ENCODE data around the gene SNX27. TPM values are rescaled to one million over a fixed set of nuclear protein-coding genes. Genes with fewer than 3 reads are reported as not detected.

SNX27 gene
- total RNA-seq, 1 experiment from 2014 or later: 42.2 TPM

- ChIA-PET RAD21 (ENCODE audit: low non-redundant PET in 1 of 2, low total read pairs in 2 of 2, uncharacterized antibody in 2 of 2, unreplicated experiment in 2 of 2) (no interaction called here), POLR2A (no interaction called here), CTCF (no interaction called here)
- Histone ChIP-seq H2AFZ (ENCODE audit: low read depth, low read length, poor library complexity, severe bottlenecking) (no peak overlapping the region), H3K4me2 (ENCODE audit: low read length) (no peak overlapping the region), H3K9me2 (ENCODE audit: insufficient read depth) (no peaks in the 10 kb centered on the region), H3K27ac (ENCODE audit: low read depth, low read length) (no peak overlapping the region), H4K20me1 (ENCODE audit: insufficient read depth) (no peaks in the 10 kb centered on the region), H3K4me1 (ENCODE audit: control insufficient read depth in 1 of 2, insufficient read depth in 2 of 2, low read length in 2 of 2) (no peaks in the 10 kb centered on the region; a peak in 1 of 4 replicates), H3K27me3 (ENCODE audit: insufficient read depth, low read length) (no peaks in the 10 kb centered on the region), H3K4me3 (replicated peaks in 1 of 2; ENCODE audit: low read depth in 1 of 2, low read length in 2 of 2) (no peak overlapping the region), H3K36me3 (ENCODE audit: control insufficient read depth in 1 of 2, insufficient read depth in 2 of 2, low read length in 2 of 2) (peaks cover 3 to 4% of the 10 kb centered on the region in 2 experiments; a peak in 2 of 4 replicates), H3K9ac (ENCODE audit: low read length) (no peak overlapping the region), H3K9me3 (ENCODE audit: control insufficient read depth in 1 of 2, insufficient read depth in 1 of 2, low read depth in 1 of 2, low read length in 2 of 2) (no peaks in the 10 kb centered on the region), H3K79me2 (ENCODE audit: insufficient read depth, low read length) (no peaks in the 10 kb centered on the region)
- TF ChIP-seq RAD21 (IDR thresholded peaks at IDR 0.05; ENCODE audit: low read depth): no peak
- TF ChIP-seq CBX3 (IDR thresholded peaks at IDR 0.05; ENCODE audit: low read depth): no peak
- TF ChIP-seq, protein P1, sequence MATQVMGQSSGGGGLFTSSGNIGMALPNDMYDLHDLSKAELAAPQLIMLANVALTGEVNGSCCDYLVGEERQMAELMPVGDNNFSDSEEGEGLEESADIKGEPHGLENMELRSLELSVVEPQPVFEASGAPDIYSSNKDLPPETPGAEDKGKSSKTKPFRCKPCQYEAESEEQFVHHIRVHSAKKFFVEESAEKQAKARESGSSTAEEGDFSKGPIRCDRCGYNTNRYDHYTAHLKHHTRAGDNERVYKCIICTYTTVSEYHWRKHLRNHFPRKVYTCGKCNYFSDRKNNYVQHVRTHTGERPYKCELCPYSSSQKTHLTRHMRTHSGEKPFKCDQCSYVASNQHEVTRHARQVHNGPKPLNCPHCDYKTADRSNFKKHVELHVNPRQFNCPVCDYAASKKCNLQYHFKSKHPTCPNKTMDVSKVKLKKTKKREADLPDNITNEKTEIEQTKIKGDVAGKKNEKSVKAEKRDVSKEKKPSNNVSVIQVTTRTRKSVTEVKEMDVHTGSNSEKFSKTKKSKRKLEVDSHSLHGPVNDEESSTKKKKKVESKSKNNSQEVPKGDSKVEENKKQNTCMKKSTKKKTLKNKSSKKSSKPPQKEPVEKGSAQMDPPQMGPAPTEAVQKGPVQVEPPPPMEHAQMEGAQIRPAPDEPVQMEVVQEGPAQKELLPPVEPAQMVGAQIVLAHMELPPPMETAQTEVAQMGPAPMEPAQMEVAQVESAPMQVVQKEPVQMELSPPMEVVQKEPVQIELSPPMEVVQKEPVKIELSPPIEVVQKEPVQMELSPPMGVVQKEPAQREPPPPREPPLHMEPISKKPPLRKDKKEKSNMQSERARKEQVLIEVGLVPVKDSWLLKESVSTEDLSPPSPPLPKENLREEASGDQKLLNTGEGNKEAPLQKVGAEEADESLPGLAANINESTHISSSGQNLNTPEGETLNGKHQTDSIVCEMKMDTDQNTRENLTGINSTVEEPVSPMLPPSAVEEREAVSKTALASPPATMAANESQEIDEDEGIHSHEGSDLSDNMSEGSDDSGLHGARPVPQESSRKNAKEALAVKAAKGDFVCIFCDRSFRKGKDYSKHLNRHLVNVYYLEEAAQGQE (IDR thresholded peaks at IDR 0.05; ENCODE audit: low read depth): no peak
- TF ChIP-seq, protein P2, sequence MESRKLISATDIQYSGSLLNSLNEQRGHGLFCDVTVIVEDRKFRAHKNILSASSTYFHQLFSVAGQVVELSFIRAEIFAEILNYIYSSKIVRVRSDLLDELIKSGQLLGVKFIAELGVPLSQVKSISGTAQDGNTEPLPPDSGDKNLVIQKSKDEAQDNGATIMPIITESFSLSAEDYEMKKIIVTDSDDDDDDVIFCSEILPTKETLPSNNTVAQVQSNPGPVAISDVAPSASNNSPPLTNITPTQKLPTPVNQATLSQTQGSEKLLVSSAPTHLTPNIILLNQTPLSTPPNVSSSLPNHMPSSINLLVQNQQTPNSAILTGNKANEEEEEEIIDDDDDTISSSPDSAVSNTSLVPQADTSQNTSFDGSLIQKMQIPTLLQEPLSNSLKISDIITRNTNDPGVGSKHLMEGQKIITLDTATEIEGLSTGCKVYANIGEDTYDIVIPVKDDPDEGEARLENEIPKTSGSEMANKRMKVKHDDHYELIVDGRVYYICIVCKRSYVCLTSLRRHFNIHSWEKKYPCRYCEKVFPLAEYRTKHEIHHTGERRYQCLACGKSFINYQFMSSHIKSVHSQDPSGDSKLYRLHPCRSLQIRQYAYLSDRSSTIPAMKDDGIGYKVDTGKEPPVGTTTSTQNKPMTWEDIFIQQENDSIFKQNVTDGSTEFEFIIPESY (IDR thresholded peaks at IDR 0.05; ENCODE audit: extremely low read depth, insufficient replicate concordance, low read length): no peak
- TF ChIP-seq ZNF274 (IDR thresholded peaks at IDR 0.05; ENCODE audit: low read depth, low read length): no peak
- no peak for TF ChIP-seq POLR2AphosphoS5 (IDR thresholded peaks at IDR 0.05; ENCODE audit: low read depth, low read length)
- TF ChIP-seq POLR2A (IDR thresholded peaks at IDR 0.05; ENCODE audit: borderline replicate concordance, extremely low read depth, insufficient read depth, insufficient read length): no peak
- TF ChIP-seq CEBPB (IDR thresholded peaks at IDR 0.05; ENCODE audit: low read depth): no peak
- TF ChIP-seq, protein P3, sequence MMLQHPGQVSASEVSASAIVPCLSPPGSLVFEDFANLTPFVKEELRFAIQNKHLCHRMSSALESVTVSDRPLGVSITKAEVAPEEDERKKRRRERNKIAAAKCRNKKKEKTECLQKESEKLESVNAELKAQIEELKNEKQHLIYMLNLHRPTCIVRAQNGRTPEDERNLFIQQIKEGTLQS (IDR thresholded peaks at IDR 0.05): no peak
- TF ChIP-seq ELF1 (IDR thresholded peaks at IDR 0.05; ENCODE audit: borderline replicate concordance, low read depth): no peak
- TF ChIP-seq EZH2 (IDR thresholded peaks at IDR 0.05): no peak
- TF ChIP-seq MAX (IDR thresholded peaks at IDR 0.05): no peak
- TF ChIP-seq ZFX (IDR thresholded peaks at IDR 0.05): no peak
- no peak for TF ChIP-seq SIN3A (IDR thresholded peaks at IDR 0.05; ENCODE audit: low read depth)
- no peak for TF ChIP-seq YY1 (IDR thresholded peaks at IDR 0.05; ENCODE audit: extremely low read depth, insufficient replicate concordance, low read depth, low read length)
- TF ChIP-seq, protein P4, sequence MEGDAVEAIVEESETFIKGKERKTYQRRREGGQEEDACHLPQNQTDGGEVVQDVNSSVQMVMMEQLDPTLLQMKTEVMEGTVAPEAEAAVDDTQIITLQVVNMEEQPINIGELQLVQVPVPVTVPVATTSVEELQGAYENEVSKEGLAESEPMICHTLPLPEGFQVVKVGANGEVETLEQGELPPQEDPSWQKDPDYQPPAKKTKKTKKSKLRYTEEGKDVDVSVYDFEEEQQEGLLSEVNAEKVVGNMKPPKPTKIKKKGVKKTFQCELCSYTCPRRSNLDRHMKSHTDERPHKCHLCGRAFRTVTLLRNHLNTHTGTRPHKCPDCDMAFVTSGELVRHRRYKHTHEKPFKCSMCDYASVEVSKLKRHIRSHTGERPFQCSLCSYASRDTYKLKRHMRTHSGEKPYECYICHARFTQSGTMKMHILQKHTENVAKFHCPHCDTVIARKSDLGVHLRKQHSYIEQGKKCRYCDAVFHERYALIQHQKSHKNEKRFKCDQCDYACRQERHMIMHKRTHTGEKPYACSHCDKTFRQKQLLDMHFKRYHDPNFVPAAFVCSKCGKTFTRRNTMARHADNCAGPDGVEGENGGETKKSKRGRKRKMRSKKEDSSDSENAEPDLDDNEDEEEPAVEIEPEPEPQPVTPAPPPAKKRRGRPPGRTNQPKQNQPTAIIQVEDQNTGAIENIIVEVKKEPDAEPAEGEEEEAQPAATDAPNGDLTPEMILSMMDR (IDR thresholded peaks at IDR 0.05 in 2 of 3, conservative IDR thresholded peaks at IDR 0.05 in 1 of 3; ENCODE audit: borderline replicate concordance in 1 of 3, insufficient read depth in 1 of 3, low read depth in 2 of 3, low read length in 2 of 3): no peak
- TF ChIP-seq SP1 (IDR thresholded peaks at IDR 0.05; ENCODE audit: low read depth): no peak
- intact Hi-C loops (cut with micrococcal nuclease): no loop called here
- ATAC-seq (no peak), DNase-seq (ENCODE audit: low read depth, low spot score) (no peak)
- no TSS peak for BruUV-seq (replicated peaks)
These were observed 92.4 kb downstream of the SNX27 start for GRCh38 chr1:151704246-151704645.

Measured in HCT116 (cell line).